Hematopoietic multipotent progenitor cell treated with erythropoietin and hydrocortisone succinate and interleukin-3 and kit ligand, for 17 days (in vitro differentiated cells): ENCODE measurements around the gene ENPP6.

Experiments
- DNase-seq: peaks from one replicate; pipeline ENCODE4 v3.0.0-alpha.2; 2015; ENCODE audit warnings: low spot score

ENPP6 gene

DNA sequence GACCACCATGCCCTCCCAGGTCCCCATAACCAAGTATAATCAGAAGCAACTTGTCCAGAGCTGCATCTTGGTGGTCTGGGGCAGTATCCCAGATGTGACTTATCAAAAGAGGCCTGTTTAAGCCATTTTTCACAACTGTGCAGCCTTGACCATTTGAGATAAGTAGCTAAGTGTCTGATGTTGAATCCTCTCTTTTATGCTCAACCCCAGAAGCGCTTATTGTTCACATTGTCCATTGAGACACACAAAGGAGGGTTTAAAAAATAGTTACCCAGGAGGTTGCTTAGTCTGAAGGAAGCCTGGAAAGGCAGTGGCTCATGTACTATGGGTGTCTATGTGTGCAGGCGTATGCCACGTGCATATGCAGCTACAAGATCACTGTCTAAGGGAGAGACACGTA, 27.0 kb downstream of the ENPP6 start:
- DNase-seq = no peak

DNA sequence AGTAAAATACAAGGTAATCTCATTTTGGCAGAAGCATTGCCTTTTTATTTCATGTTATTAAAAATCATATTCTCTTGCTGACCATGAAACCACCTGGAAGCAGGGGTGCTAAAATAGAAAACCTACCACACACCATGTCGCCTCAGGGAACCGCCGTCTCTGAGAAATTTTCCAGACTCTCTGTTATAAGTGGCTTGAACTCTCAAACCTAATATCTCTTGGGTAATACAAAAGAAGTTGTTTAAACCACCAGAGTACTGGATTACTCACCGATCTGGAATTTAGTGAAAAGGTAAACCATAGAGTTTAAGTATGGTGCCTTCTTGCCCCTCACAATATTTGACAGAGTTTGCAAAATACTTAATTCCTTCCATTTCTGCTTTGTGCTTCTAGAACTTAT, 27.7 kb downstream of the ENPP6 start:
- DNase-seq = no peak

DNA sequence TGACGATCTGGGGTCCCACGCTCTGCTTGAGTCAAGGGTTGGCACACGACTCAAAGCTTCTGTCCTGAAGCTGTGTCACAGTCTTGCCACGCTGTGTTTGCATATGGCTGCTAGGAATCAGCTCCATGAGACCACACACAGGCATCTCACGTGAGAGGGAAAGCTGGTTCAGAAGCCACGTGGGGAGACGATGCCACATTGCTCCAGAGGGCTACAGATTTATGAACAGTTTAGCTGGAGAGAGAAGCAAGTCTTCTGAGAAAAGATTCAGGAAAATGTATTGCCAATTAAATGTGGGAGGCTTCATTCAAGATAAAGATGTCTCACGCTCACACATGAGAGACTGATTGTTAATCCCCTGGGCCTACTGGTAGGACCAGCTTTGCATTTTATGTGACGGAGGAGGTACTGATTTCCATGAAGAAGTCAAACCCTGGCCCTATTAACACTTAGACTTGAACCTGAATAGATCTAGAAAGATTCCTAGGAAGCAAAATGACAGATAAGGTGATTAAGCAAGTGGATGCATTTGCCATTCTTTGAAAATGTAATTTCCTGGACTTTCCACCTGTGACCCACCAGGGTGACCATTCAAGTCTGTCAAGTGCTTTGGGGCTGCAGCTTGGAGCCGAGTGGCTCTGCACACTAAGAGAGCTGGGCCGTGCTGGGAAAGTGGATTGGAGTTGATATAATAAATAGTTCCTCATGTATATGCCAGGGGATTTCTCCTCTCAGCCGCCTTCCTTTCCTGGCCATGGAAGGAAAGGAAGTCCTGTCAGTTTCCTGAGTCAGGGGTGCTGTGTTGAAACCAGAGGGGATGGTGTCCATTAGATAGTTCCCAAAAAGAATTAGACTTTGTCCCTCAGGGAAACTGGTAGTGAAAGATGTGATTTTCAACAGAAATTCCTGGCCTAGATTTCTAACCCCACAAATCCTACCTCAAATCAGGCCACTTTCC, 29.0 kb downstream of the ENPP6 start:
- no peak for DNase-seq

DNA sequence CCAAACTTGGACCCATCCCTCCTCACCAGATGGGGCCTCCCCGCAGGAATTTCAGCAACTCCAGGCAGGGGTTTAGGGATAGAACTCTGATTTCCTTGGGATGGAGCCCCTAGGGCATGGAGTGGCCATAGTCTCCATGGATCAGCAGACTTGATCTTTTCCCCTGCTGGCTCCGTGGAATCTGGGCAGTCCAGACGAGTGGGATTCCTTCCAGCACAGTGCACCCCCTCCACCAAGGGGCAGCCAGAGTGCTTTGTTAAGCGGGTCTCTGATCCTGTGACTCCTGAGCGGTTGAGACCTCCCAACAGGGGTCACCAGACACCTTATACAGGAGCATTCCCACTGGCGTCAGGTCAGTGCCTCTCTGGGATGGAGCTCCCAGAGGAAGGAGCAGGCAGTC, 40.4 kb downstream of the ENPP6 start:
- DNase-seq = no peak

DNA sequence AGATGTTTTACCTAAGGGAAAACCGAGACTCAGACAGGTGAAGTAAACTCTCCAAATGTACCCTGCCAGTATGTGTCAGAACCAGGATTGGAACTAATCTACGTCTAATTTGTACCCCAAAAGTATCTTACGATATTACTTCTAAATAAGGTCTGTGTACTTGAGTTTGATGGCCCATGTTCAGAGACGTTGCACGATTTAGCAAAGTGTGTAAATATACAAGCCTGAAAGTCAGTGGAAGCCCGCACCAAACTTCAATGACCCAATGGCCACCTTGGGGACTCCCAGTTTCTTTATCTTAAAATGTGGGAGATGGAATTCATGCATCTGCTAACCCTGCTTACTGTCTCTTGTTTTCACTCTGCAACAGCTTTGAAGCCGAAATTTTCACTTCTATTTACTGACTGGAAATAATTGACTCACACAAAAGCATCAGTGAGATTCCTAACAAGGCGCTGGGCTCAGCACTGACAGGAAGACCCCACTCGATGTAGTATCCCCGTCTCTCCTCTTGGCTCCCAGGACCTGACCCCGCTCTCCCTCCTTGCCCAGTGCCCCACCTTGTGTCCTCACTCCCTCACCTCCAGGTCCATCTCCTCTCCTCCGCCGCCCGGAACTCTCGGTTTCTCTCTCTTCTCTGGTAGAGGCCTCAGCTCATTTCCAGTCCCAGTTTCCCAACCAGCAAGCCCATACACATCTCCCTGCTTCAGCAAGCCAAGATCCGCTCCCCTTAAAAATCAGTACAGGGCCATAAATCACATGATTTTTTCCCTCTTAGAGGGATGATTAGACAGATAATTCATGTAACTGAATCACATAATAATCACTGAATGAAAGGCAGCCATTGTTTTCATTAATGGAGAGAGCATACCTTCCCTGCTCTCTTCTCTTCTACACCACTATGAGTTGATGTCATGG, 42.8 kb downstream of the ENPP6 start:
- DNase-seq = no peak

DNA sequence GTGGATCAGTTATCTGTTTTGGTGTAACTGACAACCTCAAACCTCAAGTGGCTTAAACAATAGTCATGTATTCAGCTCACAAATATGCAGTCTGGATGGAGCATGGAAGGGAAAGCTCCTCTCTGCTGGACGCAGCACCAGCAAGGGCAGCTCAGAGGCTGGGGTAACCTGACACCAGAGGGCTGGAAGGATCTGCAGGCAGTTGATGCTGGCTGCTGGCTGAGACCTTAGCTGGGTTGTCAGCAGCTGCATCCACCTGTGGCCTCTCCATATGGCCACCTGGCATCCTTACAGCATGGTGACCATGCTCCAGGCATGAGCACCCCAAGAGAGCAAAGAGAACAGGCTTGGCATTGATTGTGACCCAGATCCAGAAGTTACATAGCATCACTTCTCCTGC, 46.7 kb downstream of the ENPP6 start:
- DNase-seq = no peak

DNA sequence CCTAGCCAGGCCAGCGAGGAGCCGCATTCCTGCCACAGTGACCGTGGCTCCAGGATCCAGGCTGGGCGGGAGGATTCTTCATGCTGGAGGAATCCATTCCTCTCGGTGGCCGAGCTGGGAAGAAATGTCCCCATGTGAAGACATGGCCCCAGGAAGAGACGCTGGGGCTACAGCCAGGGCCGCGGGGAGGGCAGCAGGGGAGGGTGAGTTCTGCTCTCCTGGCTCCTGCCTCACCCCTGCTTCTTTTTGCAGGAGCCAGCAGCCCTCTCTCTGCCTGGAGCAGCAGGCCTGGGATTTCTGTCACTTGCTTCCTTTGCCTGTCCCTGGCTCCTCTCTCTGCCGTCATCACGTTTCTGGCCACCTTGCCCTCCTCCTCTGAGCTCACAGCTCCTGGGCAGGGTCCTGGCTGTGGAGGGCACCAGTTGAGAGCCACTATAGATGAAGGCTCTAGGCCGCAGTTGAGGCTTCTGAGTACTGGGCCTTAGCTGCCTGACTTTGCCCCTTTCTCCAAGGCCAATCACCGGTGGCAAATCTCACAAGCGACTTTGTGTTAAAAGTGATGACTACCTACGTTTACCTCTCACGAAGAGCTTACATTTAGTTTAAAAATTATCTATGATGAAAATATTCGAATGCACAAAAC, 48.3 kb downstream of the ENPP6 start:
- DNase-seq = no peak

DNA sequence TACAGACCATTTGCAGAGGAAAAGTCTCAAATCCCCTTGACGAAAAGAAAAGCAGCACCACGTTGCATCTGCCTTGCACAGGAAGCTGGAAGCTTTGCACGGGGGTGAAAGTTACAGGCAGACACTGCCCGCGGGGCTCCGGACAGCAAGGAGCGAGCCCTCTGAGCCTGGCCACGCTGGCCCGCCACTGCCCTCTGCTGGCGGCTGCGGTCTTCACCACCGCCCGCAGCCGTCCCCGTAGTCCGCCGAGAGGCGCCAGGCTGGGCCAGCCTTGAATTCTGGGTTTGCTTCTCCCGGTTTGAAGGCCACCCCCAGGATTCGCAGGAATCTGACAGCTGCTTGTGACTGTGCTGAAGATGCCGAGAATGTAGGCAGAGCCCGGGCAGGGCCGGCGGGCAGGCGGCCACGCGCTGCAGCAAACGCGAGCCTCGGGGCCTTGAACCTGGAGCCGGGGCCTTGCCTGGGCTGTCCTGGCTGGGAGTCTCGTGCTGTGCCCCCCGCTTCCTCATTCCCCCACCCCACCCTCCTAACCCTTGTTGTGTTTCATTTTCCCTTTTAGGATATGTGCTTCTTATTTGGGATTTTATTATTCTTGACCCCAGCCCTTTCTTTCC, 49.2 kb downstream of the ENPP6 start:
- peak; percentile 44 for DNase-seq

DNA sequence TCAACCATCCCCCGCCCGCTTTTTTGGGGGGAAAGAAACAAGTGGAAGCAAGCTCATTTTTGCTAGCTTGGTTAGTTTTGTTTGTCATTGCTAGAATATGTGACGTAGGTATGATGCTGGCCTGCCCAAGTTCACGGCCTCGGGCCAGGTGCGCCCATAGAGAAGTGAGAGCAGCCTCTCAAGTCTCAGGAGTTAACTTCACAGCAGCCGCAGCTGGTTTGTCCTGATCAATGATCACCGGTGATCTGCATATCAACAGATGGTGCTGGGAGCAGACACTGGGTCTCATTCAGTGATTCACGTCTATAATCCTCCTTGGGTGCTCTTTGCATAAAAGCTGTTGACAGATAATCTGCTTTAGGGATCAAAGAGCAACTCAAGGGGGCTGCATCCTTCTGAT, 50.1 kb downstream of the ENPP6 start:
- no peak for DNase-seq

DNA sequence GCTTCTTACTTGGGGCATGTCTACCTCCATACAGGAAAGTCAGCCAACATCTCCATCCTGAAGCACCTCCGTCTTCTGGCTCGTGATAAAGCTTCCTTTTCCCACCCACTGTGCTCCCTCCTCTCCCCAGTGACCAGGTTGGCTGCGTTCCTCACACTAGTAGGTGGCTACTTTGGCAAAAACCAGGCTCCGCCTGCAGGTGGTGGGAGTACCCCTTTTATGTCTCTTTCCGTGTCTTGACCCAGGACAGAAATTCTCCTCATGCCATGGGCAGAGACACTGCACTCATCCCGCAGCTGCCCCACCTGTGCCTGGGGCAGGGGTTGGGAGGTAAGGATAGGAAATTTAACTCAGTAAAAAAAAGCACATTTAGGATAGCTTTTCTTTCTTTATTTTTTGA, 50.9 kb downstream of the ENPP6 start:
- no peak for DNase-seq

DNA sequence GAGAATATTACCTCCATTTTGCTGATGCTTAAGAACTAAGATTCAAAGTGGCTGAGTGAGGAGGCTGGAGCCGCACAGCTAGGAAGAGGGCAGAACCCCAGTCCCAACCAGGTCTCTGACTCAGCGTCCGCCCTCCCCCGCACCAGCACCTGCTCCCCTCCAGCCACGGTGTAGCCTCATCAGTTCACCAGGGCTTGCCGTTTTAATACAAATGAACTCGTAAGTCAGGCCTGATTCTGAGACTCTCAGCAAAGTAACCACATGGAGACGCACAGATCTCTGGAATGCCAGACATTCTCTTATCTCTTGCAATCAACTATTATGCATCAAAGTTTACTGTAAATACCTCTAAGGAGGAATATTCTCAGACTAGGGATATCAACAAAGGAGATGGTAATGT, 52.4 kb downstream of the ENPP6 start:
- DNase-seq = no peak

DNA sequence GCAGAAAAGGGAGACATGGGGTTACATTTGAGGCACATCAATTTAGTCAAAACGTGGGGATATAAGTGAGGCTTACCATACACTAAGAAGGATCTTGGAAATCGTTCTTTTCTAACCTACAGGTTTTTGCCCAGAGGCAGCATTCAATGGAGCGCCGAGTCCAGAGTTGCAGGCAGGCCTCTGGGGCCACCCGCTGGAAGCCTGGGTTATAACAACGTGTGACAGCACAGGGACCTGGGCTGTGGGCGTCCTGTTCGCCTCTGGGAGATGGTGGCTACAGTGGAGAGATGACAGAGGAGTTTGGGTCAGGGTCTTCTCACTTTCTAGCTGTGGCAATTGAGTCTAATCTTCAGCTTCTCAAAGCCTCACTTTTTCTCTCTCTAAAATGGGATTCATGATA, 53.9 kb downstream of the ENPP6 start:
- DNase-seq = no peak

DNA sequence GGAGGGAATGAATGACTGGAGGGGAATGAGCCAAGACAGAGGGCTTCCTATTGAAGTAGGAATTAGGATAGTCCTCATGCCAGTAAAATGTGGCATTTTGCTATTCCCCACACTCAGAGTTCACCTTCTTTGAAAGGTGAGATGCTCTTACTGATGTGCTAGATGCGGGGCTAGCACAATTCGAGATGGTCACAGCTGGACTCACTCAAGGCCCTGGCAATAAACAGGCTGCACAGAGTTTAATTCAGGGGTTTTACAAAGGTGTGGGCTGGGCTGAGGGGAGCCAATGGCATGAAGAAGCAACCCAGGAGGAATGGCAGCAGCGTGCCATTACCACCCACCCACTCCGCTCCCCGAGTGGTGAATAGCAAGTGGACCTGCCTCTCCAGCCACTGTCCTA, 55.1 kb downstream of the ENPP6 start:
- DNase-seq = no peak

DNA sequence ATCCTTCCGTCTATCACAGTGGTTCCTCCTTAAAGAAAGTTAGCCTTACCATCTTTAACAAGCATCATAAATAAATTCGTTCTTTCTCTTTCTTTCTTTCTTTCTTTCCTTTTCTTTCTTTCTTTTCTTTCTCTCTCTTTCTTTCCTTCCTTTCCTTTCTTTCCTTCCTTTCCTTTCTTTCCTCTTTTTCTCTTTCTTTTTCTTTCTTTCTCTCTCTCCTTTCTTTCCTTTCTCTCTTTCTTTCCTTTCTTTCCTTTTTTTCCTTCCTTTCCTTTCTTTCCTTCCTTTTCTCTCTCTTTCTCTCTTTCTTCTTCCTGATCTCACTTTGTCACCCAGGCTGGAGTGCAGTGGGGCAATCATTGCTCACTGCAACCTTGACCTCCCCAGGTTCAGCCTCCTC, 60.4 kb downstream of the ENPP6 start:
- DNase-seq = no peak

DNA sequence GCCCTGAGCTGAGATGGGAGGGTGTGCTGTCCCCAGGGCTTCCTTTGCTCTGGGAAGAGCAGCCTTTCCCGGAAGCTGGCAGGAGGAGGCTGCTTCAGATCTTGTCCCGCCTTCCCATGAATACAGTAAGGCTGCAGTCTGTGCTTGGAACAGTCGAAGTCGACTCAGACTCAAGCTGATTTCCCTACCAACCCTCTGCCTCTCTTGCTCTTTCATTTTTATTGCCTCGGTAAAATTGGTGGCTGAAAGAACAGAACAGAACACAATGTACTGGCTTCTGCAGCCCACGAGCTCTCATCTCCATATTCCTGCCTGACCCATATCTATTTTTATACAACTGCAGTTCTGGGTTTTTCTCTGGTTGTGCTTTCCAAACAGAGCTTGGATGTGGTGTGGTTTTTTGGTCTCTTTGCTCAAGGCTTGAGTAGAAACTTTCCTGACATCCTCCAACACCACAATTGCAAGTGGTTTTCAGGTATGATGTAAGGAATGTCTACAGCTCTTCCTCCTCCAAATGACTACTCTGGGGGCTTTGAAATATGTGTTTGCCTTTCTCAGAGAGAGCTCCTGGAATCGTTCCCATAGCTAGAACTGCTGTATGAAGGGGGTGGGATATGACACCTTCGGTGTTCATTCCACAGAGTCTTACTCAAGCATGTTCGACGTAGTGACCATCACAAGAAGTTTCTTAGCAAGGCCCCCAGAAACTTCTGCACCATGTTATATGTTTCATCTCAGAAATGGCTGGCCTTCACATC, 61.3 kb downstream of the ENPP6 start:
- DNase-seq = no peak

DNA sequence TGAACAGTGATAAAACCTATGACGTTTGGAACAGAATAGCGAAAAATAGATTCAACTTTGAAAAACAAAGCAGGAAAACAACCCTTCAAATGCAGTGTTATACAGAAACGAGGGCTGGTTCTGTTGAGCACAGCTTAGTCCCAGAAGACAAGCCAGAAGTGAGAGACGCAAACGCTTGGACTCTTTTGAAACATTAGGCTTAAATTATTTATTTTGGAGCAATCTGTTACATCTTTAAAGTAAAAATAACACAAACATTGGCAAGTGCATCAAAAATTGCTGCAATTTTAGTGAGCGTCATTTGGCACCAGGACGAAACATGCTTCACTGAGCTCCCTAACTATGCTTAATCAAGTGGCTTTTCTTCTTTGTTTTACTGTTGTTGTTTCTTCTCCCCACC, 63.5 kb downstream of the ENPP6 start:
- DNase-seq = no peak

DNA sequence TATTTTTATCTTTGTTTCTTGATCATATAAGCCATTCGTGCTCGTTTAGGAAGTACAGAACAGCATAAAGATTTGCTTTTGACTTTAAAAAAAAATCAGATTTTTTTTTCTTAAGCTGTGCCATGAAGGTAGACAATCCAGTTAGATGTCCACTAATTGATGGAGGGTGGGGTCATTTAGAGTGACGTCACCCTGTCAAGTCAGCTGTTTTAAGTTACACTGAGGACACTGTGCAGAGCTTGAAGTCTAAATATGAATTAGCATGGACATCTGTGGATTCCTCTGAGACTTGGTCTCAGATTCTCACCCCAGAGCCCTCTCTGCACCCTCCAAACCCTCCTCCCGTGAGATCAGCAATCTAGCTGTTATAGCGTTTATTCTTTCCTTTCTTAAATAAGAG, 63.9 kb downstream of the ENPP6 start:
- DNase-seq = no peak

DNA sequence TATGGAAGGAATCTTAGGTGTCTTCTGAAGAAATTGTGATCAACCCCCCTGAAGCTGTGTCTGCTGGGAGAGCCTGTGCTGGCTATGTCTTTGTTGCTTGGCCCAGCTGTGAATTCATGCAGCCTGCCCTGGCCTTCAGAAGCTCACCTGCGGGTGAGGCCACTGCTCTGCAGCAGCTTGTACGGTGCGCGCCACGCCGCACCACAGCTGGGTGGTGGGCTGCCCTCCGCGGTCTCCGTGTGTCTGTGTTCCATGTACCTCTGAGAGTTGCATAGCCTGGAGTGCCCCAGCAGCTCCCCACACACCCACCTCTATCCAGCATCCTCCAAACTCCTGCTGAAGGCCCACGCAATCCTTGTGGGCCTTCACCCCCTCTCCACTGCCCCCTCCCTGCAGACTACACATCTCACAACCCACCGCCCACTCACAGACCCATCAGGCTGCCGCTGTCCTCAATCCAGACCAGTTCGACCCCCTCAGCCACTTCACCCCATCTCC, 65.6 kb downstream of the ENPP6 start:
- DNase-seq = no peak

DNA sequence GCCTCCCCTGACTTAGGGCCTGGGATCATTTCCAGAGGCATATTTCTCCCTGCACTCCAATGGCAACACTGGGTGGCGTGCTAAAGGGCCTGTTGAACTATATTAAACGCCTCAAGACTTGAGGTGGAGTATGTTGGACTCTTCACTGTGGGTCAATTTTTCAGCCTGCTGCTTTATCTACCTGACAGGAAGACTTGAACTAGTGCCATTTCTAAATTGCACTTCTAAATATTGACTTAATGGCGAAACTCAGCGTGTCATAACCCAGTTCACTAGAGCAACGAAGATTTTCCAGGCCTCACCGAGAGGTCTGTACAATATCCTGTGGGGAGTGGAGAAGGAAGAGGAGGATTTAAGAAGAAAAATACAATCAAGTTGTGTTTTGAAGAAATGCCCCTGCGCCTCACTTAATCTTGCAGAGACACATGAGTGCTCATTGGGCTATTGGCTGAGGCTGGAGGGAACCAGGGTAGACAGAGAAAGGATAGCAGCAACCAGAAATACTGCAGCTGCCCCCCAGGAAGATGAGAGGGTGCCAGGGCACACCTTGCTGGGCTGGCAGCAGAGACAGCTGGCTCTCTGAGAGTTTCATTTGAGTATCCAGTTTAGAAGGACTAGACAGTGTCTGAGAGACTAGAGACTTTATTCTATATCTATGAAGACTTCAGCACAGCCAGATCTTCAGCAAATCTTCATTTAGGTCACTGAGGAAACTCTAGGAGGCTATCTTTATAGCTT, 67.4 kb downstream of the ENPP6 start:
- DNase-seq = no peak
